ENCODE measurements around the gene NADK.
"Not testable (repeated sequence)": the region's sequence is repeated elsewhere in the genome, so short reads cannot be mapped to it uniquely, and the experiment has no call there.

The NADK gene

GRCh38 chr1:1704284-1704957, 73.8 kb downstream of the NADK start:
- H3K27me3 Mint-ChIP-seq; H3K4me1 Mint-ChIP-seq; H3K36me3 Mint-ChIP-seq; H3K4me3 Mint-ChIP-seq; H3K27ac Mint-ChIP-seq; ATAC-seq (ENCODE audit: low read depth); DNase-seq (ENCODE audit: low spot score in 2 of 2); H3K9me3 Mint-ChIP-seq: not testable (repeated sequence)

- DNase-seq (ENCODE audit: low spot score in 2 of 2): no peak
- Mint-ChIP-seq H3K27ac (no peak overlapping the region), H3K4me1 (no peaks in the 10 kb centered on the region), H3K9me3 (no peaks in the 10 kb centered on the region), H3K4me3 (no peak overlapping the region), H3K36me3 (peaks cover 2% of the 10 kb centered on the region), H3K27me3 (no peaks in the 10 kb centered on the region)
- peak; percentile 16 for ATAC-seq (ENCODE audit: low read depth)
Observed at GRCh38 chr1:1703796-1704195, 74.5 kb downstream of the NADK start.

- not testable (repeated sequence) for H3K36me3 Mint-ChIP-seq; H3K27me3 Mint-ChIP-seq; H3K4me3 Mint-ChIP-seq; DNase-seq (ENCODE audit: low spot score in 2 of 2); ATAC-seq (ENCODE audit: low read depth); H3K4me1 Mint-ChIP-seq; H3K9me3 Mint-ChIP-seq; H3K27ac Mint-ChIP-seq
Observed at GRCh38 chr1:1702506-1702905, 75.8 kb downstream of the NADK start.

Data from memory B cell (primary cell).